RWPE2 (cell line): ENCODE measurements around the gene PNKD.
A peak's percentile ranks its signal among the peaks of the same experiment; 100 is the strongest.

ENCODE experiments used
- ATAC-seq: fragments of 200-7000 bp; cut with Tn5 transposase; 3 replicates; pipeline ENCODE4 v1.9.1; 2021; ENCODE audit warnings: low read depth
- DNase-seq: peaks from one replicate; pipeline ENCODE4 v3.0.0-alpha.2; 2020; ENCODE audit warnings: low spot score
- H3K27ac ChIP-seq: fragments of 450-650 bp; 2 replicates; pipeline ENCODE4 v1.5.1; 2017; ENCODE audit warnings: mild to moderate bottlenecking; ENCODE audit not compliant: poor library complexity, severe bottlenecking
- H3K27me3 ChIP-seq: fragments of 250-450 bp; sonication (Bioruptor Pico); 2 replicates; pipeline ENCODE4 v1.5.1; 2021; ENCODE audit warnings: mild to moderate bottlenecking, moderate library complexity; ENCODE audit not compliant: insufficient read depth, poor library complexity, severe bottlenecking
- H3K36me3 ChIP-seq: fragments of 250-450 bp; sonication (Bioruptor Pico); 2 replicates; pipeline ENCODE4 v1.5.1; 2020; ENCODE audit warnings: low read depth, mild to moderate bottlenecking, moderate library complexity
- H3K4me1 ChIP-seq: fragments of 250-450 bp; sonication (Bioruptor Pico); 2 replicates; pipeline ENCODE4 v1.5.1; 2021; ENCODE audit warnings: mild to moderate bottlenecking, moderate library complexity; ENCODE audit not compliant: insufficient read depth, poor library complexity, severe bottlenecking
- H3K4me3 ChIP-seq: fragments of 250-450 bp; sonication (Bioruptor Pico); 2 replicates; pipeline ENCODE4 v1.5.1; 2021; ENCODE audit warnings: mild to moderate bottlenecking, moderate library complexity; ENCODE audit not compliant: severe bottlenecking
- H3K9me3 ChIP-seq: fragments of 250-450 bp; sonication (Bioruptor Pico); 2 replicates; pipeline ENCODE4 v1.5.1; 2021; ENCODE audit warnings: mild to moderate bottlenecking, moderate library complexity; ENCODE audit not compliant: severe bottlenecking
- CTCF ChIP-seq: fragments of 450-650 bp; IDR thresholded peaks from one replicate; pipeline ENCODE4 v1.5.1; 2017; ENCODE audit warnings: mild to moderate bottlenecking, moderate library complexity; ENCODE audit not compliant: poor library complexity, severe bottlenecking

PNKD gene

GRCh38 chr2:218354045-218354444, 83.7 kb downstream of the PNKD start:
- no peaks in the 10 kb centered on the region for H3K4me1 ChIP-seq
- no peaks in the 10 kb centered on the region for H3K27me3 ChIP-seq
- DNase-seq (no peak), ATAC-seq (no peak)
- no peaks in the 10 kb centered on the region for H3K36me3 ChIP-seq
- H3K9me3 ChIP-seq: peaks cover 3% of the 10 kb centered on the region
- H3K27ac ChIP-seq: no peak overlapping the region
- no peak for TF ChIP-seq CTCF
- H3K4me3 ChIP-seq: no peak overlapping the region

- no peak for DNase-seq
- H3K27me3 ChIP-seq: no peaks in the 10 kb centered on the region
- H3K4me3 ChIP-seq: no peak overlapping the region
- no peaks in the 10 kb centered on the region for H3K4me1 ChIP-seq
- H3K27ac ChIP-seq: no peak overlapping the region
- no peaks in the 10 kb centered on the region for H3K36me3 ChIP-seq
- H3K9me3 ChIP-seq: peaks cover 3% of the 10 kb centered on the region
- no peak for TF ChIP-seq CTCF
- no peak for ATAC-seq
Observed at GRCh38 chr2:218354850-218355443, 84.6 kb downstream of the PNKD start.

- Histone ChIP-seq H3K9me3 (no peaks in the 10 kb centered on the region), H3K27me3 (no peaks in the 10 kb centered on the region), H3K36me3 (no peaks in the 10 kb centered on the region), H3K4me1 (no peaks in the 10 kb centered on the region), H3K4me3 (no peak overlapping the region), H3K27ac (no peak overlapping the region)
- 0 out of 3 replicates have a peak, but pooled peaks have one; percentile 13 for ATAC-seq
- no peak for DNase-seq
- no peak for TF ChIP-seq CTCF
Observed at GRCh38 chr2:218357236-218358177, 87.2 kb downstream of the PNKD start.

DNA sequence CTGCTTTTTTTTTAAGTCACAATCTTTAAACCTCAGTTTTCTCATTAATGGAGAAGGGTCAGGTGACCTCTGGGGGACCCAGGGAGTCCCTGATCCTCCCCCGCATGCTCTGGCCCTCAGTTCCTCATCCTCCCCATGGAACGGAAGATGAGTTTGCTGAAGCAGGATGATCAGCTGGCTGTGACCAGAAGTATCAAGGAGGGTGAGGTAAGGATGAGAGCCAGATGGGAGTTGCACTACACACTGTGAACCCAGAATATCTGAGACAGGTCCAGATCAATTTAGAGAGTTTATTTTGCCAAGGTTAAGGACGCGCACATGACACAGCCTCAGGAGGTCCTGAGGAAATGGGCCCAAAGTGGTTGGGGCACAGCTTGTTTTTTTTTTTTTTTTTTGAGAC, 90.1 kb downstream of the PNKD start:
- no peaks in the 10 kb centered on the region for H3K4me1 ChIP-seq
- H3K36me3 ChIP-seq: no peaks in the 10 kb centered on the region
- ATAC-seq (no peak), DNase-seq (no peak)
- H3K27me3 ChIP-seq: no peaks in the 10 kb centered on the region
- no peaks in the 10 kb centered on the region for H3K9me3 ChIP-seq
- TF ChIP-seq CTCF: no peak
- no peak overlapping the region for H3K27ac ChIP-seq
- no peak overlapping the region for H3K4me3 ChIP-seq
